Measurements from ENCODE around the gene AKR1A1. TPM values are rescaled to one million over a fixed set of nuclear protein-coding genes. Genes with fewer than 3 reads are reported as not detected.

The AKR1A1 gene
- total and polyA plus RNA-seq, 2 of the 8 experiments (the other 6 are each of a cell fraction or from before 2014, with no cell fraction given), result 344 to 435 TPM

- TF ChIP-seq POU5F1 (IDR thresholded peaks at IDR 0.05; ENCODE audit: low read depth, low read length), result no peak
- no peak for TF ChIP-seq SIRT6 (IDR thresholded peaks at IDR 0.05; ENCODE audit: low read length)
- no peak for TF ChIP-seq SP1 (IDR thresholded peaks at IDR 0.05; ENCODE audit: low read depth, low read length)
- TF ChIP-seq POLR2AphosphoS5 (IDR thresholded peaks at IDR 0.05; ENCODE audit: low read depth, low read length), result 0 out of 2 replicates have a peak, but pooled peaks have one; percentile 61
Observed at GRCh38 chr1:45569962-45570581, 19.4 kb downstream of the AKR1A1 start (continued).
